ENCODE data around the gene SORBS2. TPM values are rescaled to one million over a fixed set of nuclear protein-coding genes. Genes with fewer than 3 reads are reported as not detected.

Gene SORBS2
- total and polyA plus RNA-seq, 2 of the 4 experiments (the other 2 are of a cell fraction), result 0.18 TPM; not detected in 1

DNA sequence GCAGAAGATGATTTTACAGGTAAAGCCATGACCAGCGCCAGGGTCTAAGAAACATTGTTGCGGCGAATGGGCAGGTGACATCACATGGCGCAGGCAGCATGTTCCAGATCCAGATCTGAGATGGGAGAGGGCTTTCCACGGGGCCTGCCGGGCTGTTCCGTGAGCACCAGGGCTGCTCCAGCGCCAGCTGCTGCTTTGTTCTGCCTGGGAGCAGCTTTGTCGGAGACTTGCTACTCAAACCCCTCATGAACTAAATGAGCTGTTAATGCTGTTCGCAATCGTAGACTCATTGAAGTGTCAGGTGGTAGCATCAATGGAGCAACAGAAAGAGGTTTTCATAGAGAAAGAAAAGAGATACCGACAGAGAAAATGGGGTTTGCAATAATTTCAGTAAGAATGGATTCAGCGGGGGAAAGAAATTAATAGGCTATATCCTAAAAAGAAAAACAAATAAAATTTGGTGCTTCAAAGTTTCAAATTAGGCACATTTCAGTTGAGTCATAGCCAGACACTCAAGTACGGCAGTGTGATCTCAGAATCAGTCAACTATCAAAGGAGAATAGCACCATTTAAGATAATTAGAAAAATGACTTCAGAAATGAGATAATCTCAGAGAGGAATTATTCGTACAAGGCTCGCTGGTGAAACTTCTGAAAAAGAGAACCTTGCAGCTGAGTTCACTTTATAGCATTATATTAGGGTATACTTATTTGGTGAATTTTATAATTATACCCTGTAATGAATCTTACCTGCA lies 23.9 kb downstream of the SORBS2 start:
- in situ Hi-C loops (cut with MboI; ENCODE audit: low sequenced_read_pairs), result no loop called here
- dilution Hi-C loops (cut with HindIII; ENCODE audit: low sequenced_read_pairs, unreplicated experiment), result no loop called here

More for the DNA sequence above, 23.9 kb downstream of the SORBS2 start:
- Histone ChIP-seq H4K8ac (ENCODE audit: low read depth in 2 of 2, low read length in 2 of 2) (no peak overlapping the region), H3K14ac (replicated peaks; ENCODE audit: low read depth, low read length) (no peak overlapping the region), H3K9ac (ENCODE audit: low read depth, low read length) (no peak overlapping the region), H3K79me1 (ENCODE audit: low read depth in 1 of 2, low read length in 2 of 2) (no peaks in the 10 kb centered on the region), H2BK15ac (ENCODE audit: low read depth, low read length) (no peak overlapping the region), H3K4me1 (ENCODE audit: control insufficient read depth, insufficient read depth, low read length) (peaks cover 5% of the 10 kb centered on the region; the same call in 1 of the 2 replicates), H3K56ac (ENCODE audit: extremely low read depth, insufficient read depth, low read length) (no peak overlapping the region), H2AFZ (replicated peaks; ENCODE audit: low read length, poor library complexity) (no peak overlapping the region), H4K91ac (ENCODE audit: insufficient read depth, low read depth, low read length) (no peak overlapping the region), H2AK5ac (ENCODE audit: low read depth, low read length) (no peak overlapping the region), H2BK20ac (ENCODE audit: low read depth, low read length) (no peak overlapping the region), H3K27me3 (ENCODE audit: control insufficient read depth, insufficient read depth, low read length) (no peaks in the 10 kb centered on the region), H2BK120ac (ENCODE audit: low read depth, low read length) (no peak overlapping the region), H3K23ac (ENCODE audit: low read depth, low read length) (no peak overlapping the region), H2AK9ac (replicated peaks; ENCODE audit: low read depth, low read length, poor library complexity) (no peak overlapping the region), H3K36me3 (ENCODE audit: control insufficient read depth, insufficient read depth, low read length) (no peaks in the 10 kb centered on the region), H3K4me2 (ENCODE audit: low read depth, low read length) (no peak overlapping the region), H2BK5ac (ENCODE audit: low read depth, low read length, poor library complexity, severe bottlenecking) (no peak overlapping the region), H3K18ac (ENCODE audit: low read depth, low read length) (no peak overlapping the region), H4K20me1 (ENCODE audit: insufficient read depth, low read length) (no peaks in the 10 kb centered on the region), H3K4me3 (ENCODE audit: insufficient read depth, low read depth, low read length) (no peak overlapping the region), H4K5ac (ENCODE audit: low read depth, low read length) (no peak overlapping the region), H3K9me3 (ENCODE audit: control insufficient read depth, insufficient read depth, low read length) (no peaks in the 10 kb centered on the region), H3K27ac (ENCODE audit: insufficient read depth, low read length) (no peak overlapping the region), H3K4ac (ENCODE audit: low read depth, low read length) (no peak overlapping the region), H3K9me1 (ENCODE audit: insufficient read depth, low read length) (0 out of 2 replicates have a peak, but pooled peaks cover 2% of the 10 kb centered on the region)
- ATAC-seq (ENCODE audit: low read depth) (no peak), DNase-seq (no peak)
- intact Hi-C loops (cut with micrococcal nuclease), result no loop called here
- BruUV-seq (replicated peaks), result no TSS peak
- ChIA-PET CTCF (no interaction called here), POLR2A (ENCODE audit: unreplicated experiment) (no interaction called here)
- no CpG with 5 or more reads among the region's 16 CpGs for WGBS, 2 experiments (ENCODE audit: extremely low coverage in 2 of 2, insufficient read length in 1 of 2)
- no peak for TF ChIP-seq CHD1 (IDR thresholded peaks at IDR 0.05; ENCODE audit: low read depth, low read length)

All from IMR-90 (cell line).